KMS-11 (cell line): ENCODE measurements around the gene NCAPH2.

Source experiments
- H2AFZ ChIP-seq: fragments of 200-600 bp; sonication (generic); 2 replicates; pipeline ENCODE4 v1.6.1; 2016; ENCODE audit warnings: antibody characterized with exemption, mixed run types, low read depth
- H3K27ac ChIP-seq: fragments of 200-600 bp; sonication (generic); 2 replicates; pipeline ENCODE4 v1.6.1; 2016; ENCODE audit warnings: mild to moderate bottlenecking, mixed run types
- H3K27me3 ChIP-seq: fragments of 200-600 bp; sonication (generic); 2 replicates; pipeline ENCODE4 v1.6.1; 2017; ENCODE audit warnings: mild to moderate bottlenecking, low read depth, mixed run types, moderate library complexity; ENCODE audit not compliant: insufficient read depth
- H3K36me3 ChIP-seq: fragments of 200-600 bp; sonication (generic); 2 replicates; pipeline ENCODE4 v1.6.1; 2017; ENCODE audit warnings: mild to moderate bottlenecking, mixed run types; ENCODE audit not compliant: insufficient read depth
- H3K4me1 ChIP-seq: fragments of 200-600 bp; sonication (generic); 2 replicates; pipeline ENCODE4 v1.6.1; 2016; ENCODE audit warnings: mild to moderate bottlenecking, low read depth, mixed run types; ENCODE audit not compliant: poor library complexity, severe bottlenecking
- H3K4me2 ChIP-seq: fragments of 200-600 bp; sonication (generic); 2 replicates; pipeline ENCODE4 v1.7.0; 2016; ENCODE audit warnings: mild to moderate bottlenecking, mixed run types
- H3K4me3 ChIP-seq: fragments of 200-600 bp; sonication (generic); IDR thresholded peaks from 2 replicates; pipeline ENCODE4 v1.6.1; 2017; ENCODE audit warnings: low read depth, low read length, mixed read lengths; ENCODE audit not compliant: insufficient read depth
- H3K79me2 ChIP-seq: fragments of 200-600 bp; sonication (generic); 2 replicates; pipeline ENCODE4 v1.6.1; 2016; ENCODE audit warnings: low read depth, mixed run types; ENCODE audit not compliant: insufficient read depth
- H3K9ac ChIP-seq: fragments of 200-600 bp; sonication (generic); 2 replicates; pipeline ENCODE4 v1.6.1; 2016; ENCODE audit warnings: mild to moderate bottlenecking, mixed run types
- H4K20me1 ChIP-seq: fragments of 200-600 bp; sonication (generic); 2 replicates; pipeline ENCODE4 v1.6.1; 2016; ENCODE audit warnings: mild to moderate bottlenecking, mixed run types; ENCODE audit not compliant: insufficient read depth
- TF ChIP-seq, protein P1 (sequence below): fragments of 200-600 bp; sonication (generic); conservative IDR thresholded peaks from 2 replicates; pipeline ENCODE4 v1.6.1; 2017; ENCODE audit warnings: low read depth, mild to moderate bottlenecking, antibody characterized with exemption, low read length, moderate library complexity, mixed read lengths

The NCAPH2 gene

DNA sequence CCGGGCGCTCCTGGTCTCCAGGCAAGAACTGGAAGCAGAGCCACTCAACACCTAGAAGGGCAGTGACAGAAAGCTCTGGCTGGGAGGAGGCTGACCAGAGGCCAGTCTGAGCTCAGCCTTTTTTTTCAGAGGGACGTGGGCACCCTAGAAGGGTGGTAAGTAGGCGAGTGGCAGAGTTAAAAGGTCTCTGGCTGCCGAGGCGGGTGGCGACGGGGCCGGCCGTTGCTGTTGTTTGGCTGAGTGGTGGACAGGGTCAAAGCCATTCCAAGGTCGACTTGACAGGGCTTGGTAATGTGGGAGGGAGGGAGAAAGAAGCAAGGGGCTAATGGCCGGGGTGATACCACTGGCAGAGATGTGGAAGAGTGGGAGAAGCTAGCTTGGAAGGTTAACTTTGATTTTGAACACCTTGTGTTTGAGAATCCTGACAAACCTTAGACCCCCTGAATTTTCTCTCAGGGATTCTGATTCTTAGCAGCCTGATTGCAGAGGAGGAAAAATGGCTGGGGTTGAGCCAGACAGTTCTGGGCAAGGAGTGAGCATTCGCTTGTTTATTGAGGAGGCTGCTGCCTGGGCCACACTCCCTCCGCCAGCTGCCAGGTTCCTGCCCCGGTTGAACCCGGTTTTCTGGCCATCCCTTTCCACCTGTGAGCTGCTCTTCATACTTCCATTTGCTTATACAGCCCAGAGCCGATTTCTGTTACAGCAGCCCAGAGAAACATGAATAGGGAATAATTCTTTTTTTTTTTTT, 55.6 kb downstream of the NCAPH2 start:
- no peaks in the 10 kb centered on the region for H3K36me3 ChIP-seq
- peak overlapping the region; percentile 27; the same call in 1 of the 2 replicates for H3K9ac ChIP-seq
- no peaks in the 10 kb centered on the region for H3K79me2 ChIP-seq
- peak overlapping the region; percentile 73 for H2AFZ ChIP-seq
- H3K27ac ChIP-seq = no peak overlapping the region
- H4K20me1 ChIP-seq = no peaks in the 10 kb centered on the region
- H3K4me3 ChIP-seq = no peak overlapping the region
- H3K27me3 ChIP-seq = no peaks in the 10 kb centered on the region
- H3K4me2 ChIP-seq = peak overlapping the region; percentile 80
- H3K4me1 ChIP-seq = peaks cover 6% of the 10 kb centered on the region
- TF ChIP-seq, protein P1, sequence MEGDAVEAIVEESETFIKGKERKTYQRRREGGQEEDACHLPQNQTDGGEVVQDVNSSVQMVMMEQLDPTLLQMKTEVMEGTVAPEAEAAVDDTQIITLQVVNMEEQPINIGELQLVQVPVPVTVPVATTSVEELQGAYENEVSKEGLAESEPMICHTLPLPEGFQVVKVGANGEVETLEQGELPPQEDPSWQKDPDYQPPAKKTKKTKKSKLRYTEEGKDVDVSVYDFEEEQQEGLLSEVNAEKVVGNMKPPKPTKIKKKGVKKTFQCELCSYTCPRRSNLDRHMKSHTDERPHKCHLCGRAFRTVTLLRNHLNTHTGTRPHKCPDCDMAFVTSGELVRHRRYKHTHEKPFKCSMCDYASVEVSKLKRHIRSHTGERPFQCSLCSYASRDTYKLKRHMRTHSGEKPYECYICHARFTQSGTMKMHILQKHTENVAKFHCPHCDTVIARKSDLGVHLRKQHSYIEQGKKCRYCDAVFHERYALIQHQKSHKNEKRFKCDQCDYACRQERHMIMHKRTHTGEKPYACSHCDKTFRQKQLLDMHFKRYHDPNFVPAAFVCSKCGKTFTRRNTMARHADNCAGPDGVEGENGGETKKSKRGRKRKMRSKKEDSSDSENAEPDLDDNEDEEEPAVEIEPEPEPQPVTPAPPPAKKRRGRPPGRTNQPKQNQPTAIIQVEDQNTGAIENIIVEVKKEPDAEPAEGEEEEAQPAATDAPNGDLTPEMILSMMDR = no peak

DNA sequence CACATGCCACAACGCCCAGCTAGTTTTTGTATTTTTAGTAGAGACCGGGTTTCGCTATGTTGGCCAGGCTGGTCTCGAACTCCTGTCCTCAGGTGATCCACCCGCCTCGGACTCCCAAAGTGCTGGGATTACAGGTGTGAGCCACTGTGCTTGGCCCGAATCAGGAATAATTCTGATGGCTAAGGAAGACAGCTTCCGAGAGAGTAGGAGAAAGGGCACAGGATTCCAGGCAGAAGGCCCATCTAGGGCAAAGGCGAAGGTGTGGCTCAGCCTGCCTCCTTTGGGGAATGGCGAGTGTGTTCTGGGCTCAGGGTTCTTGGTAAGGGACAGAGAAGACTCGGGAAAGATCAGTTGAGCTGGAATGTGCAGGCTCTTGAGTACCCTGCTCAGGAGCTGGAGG, 56.3 kb downstream of the NCAPH2 start:
- Histone ChIP-seq H3K27me3 (no peaks in the 10 kb centered on the region), H2AFZ (no peak overlapping the region), H3K4me3 (no peak overlapping the region), H3K79me2 (no peaks in the 10 kb centered on the region), H3K27ac (no peak overlapping the region), H3K4me2 (no peak overlapping the region), H3K36me3 (no peaks in the 10 kb centered on the region), H3K4me1 (peaks cover 6% of the 10 kb centered on the region), H4K20me1 (no peaks in the 10 kb centered on the region), H3K9ac (no peak overlapping the region)
- TF ChIP-seq, protein P1 = no peak

DNA sequence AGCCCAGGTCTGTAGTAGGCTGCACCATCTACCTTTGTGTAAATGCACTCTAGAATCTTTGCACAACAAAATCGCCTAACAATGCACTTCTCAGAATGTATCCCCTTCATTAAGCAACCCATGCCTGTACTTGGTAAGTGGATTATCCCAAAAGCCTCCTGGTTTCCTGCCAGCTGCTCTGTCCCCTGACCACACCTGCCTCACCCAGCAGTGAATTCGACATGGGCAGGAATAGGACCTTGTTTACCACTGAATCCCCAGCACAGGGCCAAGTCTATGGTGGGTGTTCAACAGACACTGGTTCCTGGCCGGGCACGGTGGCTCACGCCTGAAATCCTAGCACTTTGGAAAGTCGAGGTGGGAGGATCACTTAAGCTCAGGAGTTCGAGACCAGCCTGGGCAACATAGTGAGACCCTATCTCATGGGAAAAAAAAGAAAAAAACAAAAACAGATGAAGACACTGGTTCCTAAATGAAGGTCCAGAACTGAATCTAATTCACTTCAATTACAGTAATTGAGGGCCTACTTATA, 59.8 kb downstream of the NCAPH2 start:
- Histone ChIP-seq H4K20me1 (no peaks in the 10 kb centered on the region), H3K79me2 (no peaks in the 10 kb centered on the region), H3K4me3 (no peak overlapping the region), H3K4me1 (peaks cover 6% of the 10 kb centered on the region), H2AFZ (no peak overlapping the region), H3K27me3 (no peaks in the 10 kb centered on the region), H3K4me2 (no peak overlapping the region), H3K27ac (no peak overlapping the region), H3K9ac (no peak overlapping the region), H3K36me3 (no peaks in the 10 kb centered on the region)
- TF ChIP-seq, protein P1 = no peak

DNA sequence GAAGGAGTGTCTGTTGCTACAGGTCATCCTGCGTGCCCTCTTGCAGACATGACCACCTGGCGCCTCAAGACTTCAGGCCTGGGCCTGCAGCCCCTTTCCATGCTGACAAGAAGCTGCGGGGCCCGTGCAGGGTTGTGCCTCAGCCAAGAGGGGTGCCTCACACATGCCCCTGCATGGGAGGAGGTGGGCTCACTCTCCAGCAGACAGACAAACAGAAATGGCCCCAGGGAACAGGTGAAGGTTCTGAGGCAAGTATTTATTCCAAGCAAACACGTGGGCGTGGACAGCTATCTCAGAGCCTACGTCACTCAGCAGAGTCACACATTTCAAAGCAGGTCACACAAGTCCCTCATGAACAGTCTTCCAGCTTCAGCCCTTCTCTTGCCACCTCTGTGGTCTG, 60.6 kb downstream of the NCAPH2 start:
- no peak overlapping the region for H3K4me3 ChIP-seq
- TF ChIP-seq, protein P1 = no peak
- peaks cover 3% of the 10 kb centered on the region for H3K4me1 ChIP-seq
- H2AFZ ChIP-seq = no peak overlapping the region
- H4K20me1 ChIP-seq = no peaks in the 10 kb centered on the region
- no peaks in the 10 kb centered on the region for H3K27me3 ChIP-seq
- no peaks in the 10 kb centered on the region for H3K36me3 ChIP-seq
- H3K27ac ChIP-seq = no peak overlapping the region
- H3K9ac ChIP-seq = no peak overlapping the region
- no peaks in the 10 kb centered on the region for H3K79me2 ChIP-seq
- no peak overlapping the region for H3K4me2 ChIP-seq
